MG63 (cell line): ENCODE data around the gene BPIFB6. TPM values are rescaled to one million over a fixed set of nuclear protein-coding genes. Genes with fewer than 3 reads are reported as not detected.

Experiments used
- DNase-seq: peaks from one replicate; pipeline ENCODE4 v3.0.0-alpha.2; 2020
- H3K27me3 ChIP-seq: fragments of 250-450 bp; sonication (Bioruptor Pico); 2 replicates; pipeline ENCODE4 v1.5.1; 2020; ENCODE audit warnings: mild to moderate bottlenecking, moderate library complexity
- H3K36me3 ChIP-seq: fragments of 250-450 bp; sonication (Bioruptor Pico); 2 replicates; pipeline ENCODE4 v1.5.1; 2020; ENCODE audit warnings: mild to moderate bottlenecking, moderate library complexity
- H3K4me3 ChIP-seq: fragments of 250-450 bp; sonication (Bioruptor Pico); 2 replicates; pipeline ENCODE4 v1.5.1; 2020; ENCODE audit warnings: mild to moderate bottlenecking, moderate library complexity
- H3K9me3 ChIP-seq: fragments of 250-450 bp; sonication (Bioruptor Pico); 2 replicates; pipeline ENCODE4 v1.5.1; 2020; ENCODE audit warnings: mild to moderate bottlenecking, moderate library complexity
- total RNA-seq: library from RNA; depleted of rRNA; stranded (reverse); fragments of >200 nt; shearing (Covaris generic); gene quantifications from 2 replicates; pipeline ENCODE4 v1.2.3, GENCODE V29; 2014; ENCODE audit warnings: low replicate concordance

The BPIFB6 gene
- total RNA-seq, 1 experiment from 2014 or later, result not detected

- no peaks in the 10 kb centered on the region for H3K27me3 ChIP-seq
- DNase-seq, result no peak
- H3K9me3 ChIP-seq, result no peaks in the 10 kb centered on the region
- H3K4me3 ChIP-seq, result no peak overlapping the region
- no peaks in the 10 kb centered on the region for H3K36me3 ChIP-seq
These were observed 31.3 kb downstream of the BPIFB6 start for GRCh38 chr20:33062825-33063149.

GRCh38 chr20:33063271-33063670 lies 31.8 kb downstream of the BPIFB6 start:
- Histone ChIP-seq H3K27me3 (no peaks in the 10 kb centered on the region), H3K4me3 (no peak overlapping the region), H3K9me3 (no peaks in the 10 kb centered on the region), H3K36me3 (no peaks in the 10 kb centered on the region)
- DNase-seq, result no peak

- no peaks in the 10 kb centered on the region for H3K36me3 ChIP-seq
- no peaks in the 10 kb centered on the region for H3K27me3 ChIP-seq
- no peak for DNase-seq
- no peaks in the 10 kb centered on the region for H3K9me3 ChIP-seq
- no peak overlapping the region for H3K4me3 ChIP-seq
These were observed 33.3 kb downstream of the BPIFB6 start for GRCh38 chr20:33064572-33065287.

- Histone ChIP-seq H3K9me3 (no peaks in the 10 kb centered on the region), H3K4me3 (no peak overlapping the region), H3K36me3 (no peaks in the 10 kb centered on the region), H3K27me3 (no peaks in the 10 kb centered on the region)
- no peak for DNase-seq
These were observed 34.3 kb downstream of the BPIFB6 start for GRCh38 chr20:33065785-33066184.

GRCh38 chr20:33067806-33068205 lies 36.4 kb downstream of the BPIFB6 start:
- Histone ChIP-seq H3K9me3 (no peaks in the 10 kb centered on the region), H3K36me3 (no peaks in the 10 kb centered on the region), H3K4me3 (no peak overlapping the region), H3K27me3 (no peaks in the 10 kb centered on the region)
- no peak for DNase-seq

- Histone ChIP-seq H3K4me3 (no peak overlapping the region), H3K9me3 (no peaks in the 10 kb centered on the region), H3K36me3 (no peaks in the 10 kb centered on the region), H3K27me3 (no peaks in the 10 kb centered on the region)
- DNase-seq, result no peak
These were observed 36.9 kb downstream of the BPIFB6 start for GRCh38 chr20:33068251-33068939.

GRCh38 chr20:33069673-33070072 lies 38.2 kb downstream of the BPIFB6 start:
- no peak overlapping the region for H3K4me3 ChIP-seq
- H3K27me3 ChIP-seq, result no peaks in the 10 kb centered on the region
- H3K9me3 ChIP-seq, result no peaks in the 10 kb centered on the region
- no peaks in the 10 kb centered on the region for H3K36me3 ChIP-seq
- DNase-seq, result no peak

- H3K27me3 ChIP-seq, result no peaks in the 10 kb centered on the region
- H3K4me3 ChIP-seq, result no peak overlapping the region
- DNase-seq, result no peak
- H3K36me3 ChIP-seq, result no peaks in the 10 kb centered on the region
- H3K9me3 ChIP-seq, result no peaks in the 10 kb centered on the region
These were observed 38.9 kb downstream of the BPIFB6 start for GRCh38 chr20:33070111-33071053.

GRCh38 chr20:33071198-33071597 lies 39.8 kb downstream of the BPIFB6 start:
- Histone ChIP-seq H3K4me3 (no peak overlapping the region), H3K36me3 (no peaks in the 10 kb centered on the region), H3K9me3 (no peaks in the 10 kb centered on the region), H3K27me3 (no peaks in the 10 kb centered on the region)
- no peak for DNase-seq

GRCh38 chr20:33072362-33072761 lies 40.9 kb downstream of the BPIFB6 start:
- Histone ChIP-seq H3K4me3 (no peak overlapping the region), H3K36me3 (no peaks in the 10 kb centered on the region), H3K9me3 (no peaks in the 10 kb centered on the region), H3K27me3 (no peaks in the 10 kb centered on the region)
- no peak for DNase-seq

GRCh38 chr20:33072813-33073212 lies 41.4 kb downstream of the BPIFB6 start:
- Histone ChIP-seq H3K9me3 (no peaks in the 10 kb centered on the region), H3K4me3 (no peak overlapping the region), H3K36me3 (no peaks in the 10 kb centered on the region), H3K27me3 (no peaks in the 10 kb centered on the region)
- no peak for DNase-seq

- Histone ChIP-seq H3K9me3 (no peaks in the 10 kb centered on the region), H3K4me3 (no peak overlapping the region), H3K27me3 (no peaks in the 10 kb centered on the region), H3K36me3 (no peaks in the 10 kb centered on the region)
- no peak for DNase-seq
These were observed 43.2 kb downstream of the BPIFB6 start for GRCh38 chr20:33074675-33075074.

GRCh38 chr20:33075281-33075680 lies 43.8 kb downstream of the BPIFB6 start:
- Histone ChIP-seq H3K27me3 (no peaks in the 10 kb centered on the region), H3K4me3 (no peak overlapping the region), H3K36me3 (no peaks in the 10 kb centered on the region)

GRCh38 chr20:33076662-33077372 lies 45.4 kb downstream of the BPIFB6 start:
- H3K9me3 ChIP-seq, result no peaks in the 10 kb centered on the region
- no peak overlapping the region for H3K4me3 ChIP-seq
- no peak for DNase-seq
- H3K36me3 ChIP-seq, result no peaks in the 10 kb centered on the region
- H3K27me3 ChIP-seq, result no peaks in the 10 kb centered on the region

More at GRCh38 chr20:33075281-33075680, 43.8 kb downstream of the BPIFB6 start:
- DNase-seq, result no peak
- no peaks in the 10 kb centered on the region for H3K9me3 ChIP-seq

GRCh38 chr20:33079259-33079658 lies 47.8 kb downstream of the BPIFB6 start, which contains the start of gene BPIFB4:
BPIFB4 (plus strand) TSS chr20:33079643; CDS start chr20:33081527, 1,884 bp downstream.
- H3K36me3 ChIP-seq, result no peaks in the 10 kb centered on the region

GRCh38 chr20:33081411-33082154 lies 50.1 kb downstream of the BPIFB6 start:
- no peaks in the 10 kb centered on the region for H3K36me3 ChIP-seq
- no peaks in the 10 kb centered on the region; the same call in 1 of the 2 replicates for H3K27me3 ChIP-seq
- H3K9me3 ChIP-seq, result no peaks in the 10 kb centered on the region
- H3K4me3 ChIP-seq, result no peak overlapping the region
- DNase-seq, result no peak

More at GRCh38 chr20:33079259-33079658, 47.8 kb downstream of the BPIFB6 start, which contains the start of gene BPIFB4:
- Histone ChIP-seq H3K27me3 (no peaks in the 10 kb centered on the region; the same call in 1 of the 2 replicates), H3K4me3 (no peak within 1 kb of the TSS), H3K9me3 (no peaks in the 10 kb centered on the region)
- DNase-seq, result peak; percentile 19
